ENCODE measurements around the gene MAP3K2.

Gene MAP3K2

GRCh38 chr2:127279781-127280180 lies 108.0 kb downstream of the MAP3K2 start:
- POLR2A ChIA-PET = interaction anchor here (1.5 kb wide), 1 partner anchor 14 kb away, joined by 5 read pairs; the partner anchor contains the start of gene ERCC3
- H3K4me3 ChIP-seq (ENCODE audit: low read depth, low read length) = no peak overlapping the region
- no peak for DNase-seq (ENCODE audit: low read depth, low spot score)
- no peak for TF ChIP-seq CTCF (IDR thresholded peaks at IDR 0.05; ENCODE audit: insufficient read depth, low read length, missing control alignments)
- CTCF ChIA-PET = interaction anchor here (1.2 to 1.7 kb wide), 2 partner anchors 8 to 10 kb away, joined by 4 read pairs; no protein-coding TSS in a partner anchor

GRCh38 chr2:127278959-127279358 lies 108.8 kb downstream of the MAP3K2 start:
- ChIA-PET CTCF (interaction anchor here (1.1 to 1.7 kb wide), 4 partner anchors 9 to 82 kb away, joined by 3 to 5 read pairs (median 4); no protein-coding TSS in a partner anchor), POLR2A (interaction anchor here (0.6 kb wide), 1 partner anchor 203 kb away, joined by 3 read pairs; no protein-coding TSS in a partner anchor)
- H3K4me3 ChIP-seq (ENCODE audit: low read depth, low read length) = no peak overlapping the region
- DNase-seq (ENCODE audit: low read depth, low spot score) = no peak
- TF ChIP-seq CTCF (IDR thresholded peaks at IDR 0.05; ENCODE audit: insufficient read depth, low read length, missing control alignments) = no peak

GRCh38 chr2:127277028-127277427 lies 110.7 kb downstream of the MAP3K2 start:
- ChIA-PET POLR2A (no interaction called here), CTCF (interaction anchor here (1.0 kb wide), 1 partner anchor 11 kb away, joined by 3 read pairs; no protein-coding TSS in a partner anchor)
- no peak for DNase-seq (ENCODE audit: low read depth, low spot score)
- no peak for TF ChIP-seq CTCF (IDR thresholded peaks at IDR 0.05; ENCODE audit: insufficient read depth, low read length, missing control alignments)
- H3K4me3 ChIP-seq (ENCODE audit: low read depth, low read length) = no peak overlapping the region

GRCh38 chr2:127275789-127276188 lies 112.0 kb downstream of the MAP3K2 start:
- DNase-seq (ENCODE audit: low read depth, low spot score) = no peak
- TF ChIP-seq CTCF (IDR thresholded peaks at IDR 0.05; ENCODE audit: insufficient read depth, low read length, missing control alignments) = no peak
- ChIA-PET CTCF (no interaction called here), POLR2A (interaction anchor here (0.6 kb wide), 1 partner anchor 22 kb away, joined by 3 read pairs; no protein-coding TSS in a partner anchor)
- no peak overlapping the region for H3K4me3 ChIP-seq (ENCODE audit: low read depth, low read length)

- POLR2A ChIA-PET = interaction anchor here (0.6 kb wide), 1 partner anchor 21 kb away, joined by 3 read pairs; no protein-coding TSS in a partner anchor
Observed at GRCh38 chr2:127275356-127275755, 112.4 kb downstream of the MAP3K2 start.

More at GRCh38 chr2:127275356-127275755, 112.4 kb downstream of the MAP3K2 start:
- DNase-seq (ENCODE audit: low read depth, low spot score) = no peak
- H3K4me3 ChIP-seq (ENCODE audit: low read depth, low read length) = no peak overlapping the region
- CTCF ChIA-PET = interaction anchor here (1.0 kb wide), 1 partner anchor 204 kb away, joined by 4 read pairs; no protein-coding TSS in a partner anchor
- no peak for TF ChIP-seq CTCF (IDR thresholded peaks at IDR 0.05; ENCODE audit: insufficient read depth, low read length, missing control alignments)

Data from AG04449 (cell line).